ENCODE results near the gene RIC8B. TPM values are rescaled to one million over a fixed set of nuclear protein-coding genes. Genes with fewer than 3 reads are reported as not detected.

Gene RIC8B
- polyA plus RNA-seq, 1 donor (not counting 4 experiments of a cell fraction or from before 2014, with no cell fraction given), result 6.8 TPM

GRCh38 chr12:106934277-106934676 is 159.8 kb downstream of the RIC8B start:
- H2AFZ ChIP-seq (ENCODE audit: control insufficient read depth, low read length), result no peak overlapping the region
- no peak for FAIRE-seq
- H3K4me2 ChIP-seq (ENCODE audit: control insufficient read depth, extremely low read depth, insufficient read depth, low read depth, low read length), result no peak overlapping the region
- H3K9me3 ChIP-seq (ENCODE audit: control insufficient read depth, low read depth, low read length), result no peaks in the 10 kb centered on the region
- no peaks in the 10 kb centered on the region for H4K20me1 ChIP-seq (ENCODE audit: control insufficient read depth, extremely low read depth, insufficient read depth, low read length)
- H3K27ac ChIP-seq (ENCODE audit: control insufficient read depth, insufficient read depth, low read length), result no peak overlapping the region
- no peaks in the 10 kb centered on the region for H3K27me3 ChIP-seq (ENCODE audit: control insufficient read depth, extremely low read depth, insufficient read depth, low read length)
- H3K9me1 ChIP-seq (ENCODE audit: control insufficient read depth, extremely low read depth, insufficient read depth, low read length), result no peaks in the 10 kb centered on the region
- no peak for DNase-seq (ENCODE audit: low read depth, low spot score)
- no peak overlapping the region for H3K9ac ChIP-seq (ENCODE audit: control insufficient read depth, extremely low read depth, insufficient read depth, low read length)
- H3K4me1 ChIP-seq (ENCODE audit: control insufficient read depth, extremely low read depth, insufficient read depth, low read length), result no peaks in the 10 kb centered on the region
- TF ChIP-seq CTCF (optimal IDR thresholded peaks at IDR 0.05 in 1 of 3, IDR thresholded peaks at IDR 0.05 in 1 of 3, conservative IDR thresholded peaks at IDR 0.05 in 1 of 3; ENCODE audit: extremely low read depth in 1 of 3, insufficient read depth in 2 of 3, low read length in 3 of 3) (no peak), EZH2 (IDR thresholded peaks at IDR 0.05; ENCODE audit: low read length) (no peak)
- H3K79me2 ChIP-seq (ENCODE audit: control insufficient read depth, insufficient read depth, low read length), result no peaks in the 10 kb centered on the region
- H3K4me3 ChIP-seq (ENCODE audit: control insufficient read depth in 2 of 3, extremely low read depth in 1 of 3, insufficient read depth in 2 of 3, low read depth in 1 of 3, low read length in 3 of 3), result no peak overlapping the region
- H3K36me3 ChIP-seq (ENCODE audit: control insufficient read depth in 2 of 2, extremely low read depth in 1 of 2, insufficient read depth in 2 of 2, low read length in 2 of 2), result no peaks in the 10 kb centered on the region
- dilution Hi-C loops (cut with MboI; ENCODE audit: extremely low pct_ligation_motif_present, low sequenced_read_pairs), result no loop called here

Other genes with a start within 250 kb of the RIC8B start
- not detected in 3 replicates for gene RFX4, start 191.7 kb upstream of the RIC8B start, polyA plus RNA-seq
- 10.8 to 22.6 TPM (median 22.0 TPM) in 3 replicates for gene TMEM263, start 181.2 kb downstream of the RIC8B start, polyA plus RNA-seq
- 5.0 to 9.6 TPM (median 7.1 TPM) in 3 replicates for gene MTERF2, start 212.5 kb downstream of the RIC8B start, polyA plus RNA-seq

All from keratinocyte (primary cell).